B cell (primary cell): Measurements from ENCODE around the gene SLC6A16.

Source experiments
- EZH2 ChIP-seq: IDR thresholded peaks from 2 replicates; pipeline ENCODE4 v1.6.1; 2012; ENCODE audit warnings: borderline replicate concordance, low read depth, mild to moderate bottlenecking, moderate library complexity, low read length; ENCODE audit not compliant: insufficient read depth, poor library complexity, severe bottlenecking
- TF ChIP-seq, protein P1 (sequence below): fragments of 200-600 bp; IDR thresholded peaks from one replicate; pipeline ENCODE4 v1.8.0; 2022; ENCODE audit warnings: antibody characterized with exemption, mild to moderate bottlenecking

DNA sequence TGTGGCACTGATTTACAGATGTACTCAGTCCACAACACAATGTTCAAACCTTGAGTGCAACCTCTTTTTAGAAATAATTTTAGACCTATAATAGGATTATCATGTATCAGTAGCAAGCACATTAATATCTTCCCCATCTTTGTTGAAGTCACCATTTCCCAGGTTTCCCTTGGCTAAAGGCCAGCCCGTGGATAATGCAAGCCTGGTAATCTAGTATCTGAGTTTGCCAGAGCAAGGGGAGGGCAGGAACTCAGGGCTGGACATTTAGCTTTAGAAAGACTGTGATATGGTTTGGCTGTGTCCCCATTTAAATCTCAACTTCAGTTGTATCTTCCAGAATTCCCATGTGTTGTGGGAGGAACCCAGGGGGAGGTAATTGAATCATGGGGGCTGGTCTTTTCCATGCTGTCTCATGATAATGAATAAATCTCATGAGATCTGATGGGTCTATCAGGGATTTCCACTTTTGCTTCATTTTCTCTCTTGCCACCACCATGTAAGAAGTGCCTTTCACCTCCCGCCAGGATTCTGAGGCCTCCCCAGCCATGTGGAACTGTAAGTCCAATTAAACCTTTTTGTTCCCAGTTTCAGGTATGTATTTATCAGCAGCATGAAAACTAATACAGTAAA is 37.7 kb downstream of the SLC6A16 start:
- TF ChIP-seq, protein P1, sequence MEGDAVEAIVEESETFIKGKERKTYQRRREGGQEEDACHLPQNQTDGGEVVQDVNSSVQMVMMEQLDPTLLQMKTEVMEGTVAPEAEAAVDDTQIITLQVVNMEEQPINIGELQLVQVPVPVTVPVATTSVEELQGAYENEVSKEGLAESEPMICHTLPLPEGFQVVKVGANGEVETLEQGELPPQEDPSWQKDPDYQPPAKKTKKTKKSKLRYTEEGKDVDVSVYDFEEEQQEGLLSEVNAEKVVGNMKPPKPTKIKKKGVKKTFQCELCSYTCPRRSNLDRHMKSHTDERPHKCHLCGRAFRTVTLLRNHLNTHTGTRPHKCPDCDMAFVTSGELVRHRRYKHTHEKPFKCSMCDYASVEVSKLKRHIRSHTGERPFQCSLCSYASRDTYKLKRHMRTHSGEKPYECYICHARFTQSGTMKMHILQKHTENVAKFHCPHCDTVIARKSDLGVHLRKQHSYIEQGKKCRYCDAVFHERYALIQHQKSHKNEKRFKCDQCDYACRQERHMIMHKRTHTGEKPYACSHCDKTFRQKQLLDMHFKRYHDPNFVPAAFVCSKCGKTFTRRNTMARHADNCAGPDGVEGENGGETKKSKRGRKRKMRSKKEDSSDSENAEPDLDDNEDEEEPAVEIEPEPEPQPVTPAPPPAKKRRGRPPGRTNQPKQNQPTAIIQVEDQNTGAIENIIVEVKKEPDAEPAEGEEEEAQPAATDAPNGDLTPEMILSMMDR = no peak
- no peak for TF ChIP-seq EZH2
